ENCODE results near the gene STYXL2. TPM values are rescaled to one million over a fixed set of nuclear protein-coding genes. Genes with fewer than 3 reads are reported as not detected.

Gene STYXL2
- total RNA-seq, 6 experiments from 2014 or later: not detected

DNA sequence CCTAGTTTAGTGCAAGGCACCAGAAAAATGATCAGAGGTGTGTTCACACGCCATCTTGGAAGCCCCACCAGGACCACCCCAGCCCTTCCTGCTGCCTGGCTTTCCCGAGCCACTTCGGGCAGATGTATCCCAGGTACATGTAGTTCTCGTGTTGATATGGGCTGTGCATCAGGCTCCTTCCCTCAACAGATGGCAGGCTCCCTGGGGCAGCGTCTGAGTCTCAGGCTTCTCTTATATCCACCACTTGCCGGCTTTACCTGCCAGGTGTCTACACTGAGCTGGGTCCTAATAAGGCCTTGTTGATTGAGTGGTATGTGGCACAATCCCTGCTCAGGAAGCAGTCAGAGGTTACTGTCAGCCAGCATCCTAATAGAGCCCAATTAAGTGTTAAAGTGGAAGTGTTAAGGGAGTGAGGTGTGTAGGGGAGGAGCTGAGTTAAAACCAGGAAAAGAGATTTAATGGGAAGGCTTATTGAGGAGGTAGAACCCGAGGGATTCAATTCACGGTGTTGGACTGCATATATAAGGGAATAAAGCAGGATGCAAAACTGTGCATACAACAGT, 12.2 kb upstream of the STYXL2 start:
- Mint-ChIP-seq H3K9me3 (no peaks in the 10 kb centered on the region), H3K4me3 (no peak overlapping the region), H3K27ac (no peak overlapping the region), H3K4me1 (ENCODE audit: low read depth) (no peaks in the 10 kb centered on the region), H3K36me3 (ENCODE audit: low read depth) (no peaks in the 10 kb centered on the region), H3K27me3 (ENCODE audit: insufficient read depth) (peaks cover 19% of the 10 kb centered on the region)
- no peak for DNase-seq
- TF ChIP-seq, protein P1, sequence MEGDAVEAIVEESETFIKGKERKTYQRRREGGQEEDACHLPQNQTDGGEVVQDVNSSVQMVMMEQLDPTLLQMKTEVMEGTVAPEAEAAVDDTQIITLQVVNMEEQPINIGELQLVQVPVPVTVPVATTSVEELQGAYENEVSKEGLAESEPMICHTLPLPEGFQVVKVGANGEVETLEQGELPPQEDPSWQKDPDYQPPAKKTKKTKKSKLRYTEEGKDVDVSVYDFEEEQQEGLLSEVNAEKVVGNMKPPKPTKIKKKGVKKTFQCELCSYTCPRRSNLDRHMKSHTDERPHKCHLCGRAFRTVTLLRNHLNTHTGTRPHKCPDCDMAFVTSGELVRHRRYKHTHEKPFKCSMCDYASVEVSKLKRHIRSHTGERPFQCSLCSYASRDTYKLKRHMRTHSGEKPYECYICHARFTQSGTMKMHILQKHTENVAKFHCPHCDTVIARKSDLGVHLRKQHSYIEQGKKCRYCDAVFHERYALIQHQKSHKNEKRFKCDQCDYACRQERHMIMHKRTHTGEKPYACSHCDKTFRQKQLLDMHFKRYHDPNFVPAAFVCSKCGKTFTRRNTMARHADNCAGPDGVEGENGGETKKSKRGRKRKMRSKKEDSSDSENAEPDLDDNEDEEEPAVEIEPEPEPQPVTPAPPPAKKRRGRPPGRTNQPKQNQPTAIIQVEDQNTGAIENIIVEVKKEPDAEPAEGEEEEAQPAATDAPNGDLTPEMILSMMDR (IDR thresholded peaks at IDR 0.05): no peak

DNA sequence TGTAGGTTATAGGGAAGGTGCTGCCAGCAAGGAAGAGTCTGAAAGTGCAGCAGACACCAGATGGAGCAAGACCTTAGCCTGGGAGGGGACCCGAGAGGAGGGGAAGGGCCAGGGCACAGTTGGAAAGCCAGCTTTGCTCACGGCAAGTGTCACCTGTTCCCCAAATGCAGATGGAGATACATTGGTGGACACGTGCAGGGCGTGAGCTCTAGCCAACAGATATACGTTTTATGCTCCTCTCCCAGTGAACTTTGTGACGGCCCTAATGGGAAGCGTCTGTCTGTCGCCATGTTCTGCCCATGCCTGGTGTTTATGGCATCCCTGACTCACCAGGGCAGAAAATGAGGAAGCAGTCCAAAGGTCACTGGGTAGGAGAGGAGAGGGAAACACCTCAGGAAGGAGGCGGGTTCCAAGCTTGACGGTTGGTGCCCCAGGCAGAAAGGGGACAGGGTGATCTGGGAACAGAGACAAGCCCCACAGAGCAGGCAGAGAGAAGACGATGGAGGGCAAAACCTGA, 11.3 kb upstream of the STYXL2 start:
- TF ChIP-seq, protein P1 (IDR thresholded peaks at IDR 0.05): no peak
- Mint-ChIP-seq H3K27me3 (ENCODE audit: insufficient read depth) (peaks cover 17% of the 10 kb centered on the region), H3K27ac (no peak overlapping the region), H3K4me1 (ENCODE audit: low read depth) (no peaks in the 10 kb centered on the region), H3K36me3 (ENCODE audit: low read depth) (no peaks in the 10 kb centered on the region), H3K9me3 (no peaks in the 10 kb centered on the region), H3K4me3 (no peak overlapping the region)
- no peak for DNase-seq

DNA sequence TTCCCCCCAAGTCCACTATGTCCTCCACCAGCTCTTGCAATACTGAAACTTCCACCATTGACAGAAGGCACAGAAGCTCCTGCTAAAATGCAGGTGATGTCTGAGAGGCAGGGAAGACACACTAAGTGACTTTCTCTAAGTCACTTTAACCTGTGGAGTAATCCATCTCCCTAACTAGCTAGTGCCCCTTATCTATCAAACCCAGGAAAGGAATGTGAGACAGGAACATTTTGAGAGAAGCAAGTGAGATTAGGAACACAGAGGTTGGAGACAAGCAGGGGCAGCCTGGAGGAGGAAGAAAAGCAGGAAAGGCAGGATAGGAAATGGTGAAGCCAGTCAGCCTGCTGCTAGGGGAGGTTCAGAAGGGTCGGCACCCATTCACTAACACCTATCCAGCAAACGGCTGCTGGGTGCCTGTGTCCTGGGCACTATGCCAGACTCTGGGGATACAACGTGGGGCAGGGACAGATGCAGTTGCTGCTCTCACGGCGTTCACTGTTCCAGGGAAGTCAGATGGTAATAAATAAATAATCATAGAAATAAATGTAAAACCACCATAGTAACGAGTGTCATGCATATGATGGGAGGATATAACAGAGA, 10.7 kb upstream of the STYXL2 start:
- Mint-ChIP-seq H3K9me3 (no peaks in the 10 kb centered on the region), H3K27me3 (ENCODE audit: insufficient read depth) (peaks cover 17% of the 10 kb centered on the region), H3K4me1 (ENCODE audit: low read depth) (no peaks in the 10 kb centered on the region), H3K4me3 (no peak overlapping the region), H3K36me3 (ENCODE audit: low read depth) (no peaks in the 10 kb centered on the region), H3K27ac (no peak overlapping the region)
- TF ChIP-seq, protein P1 (IDR thresholded peaks at IDR 0.05): no peak
- DNase-seq: no peak

DNA sequence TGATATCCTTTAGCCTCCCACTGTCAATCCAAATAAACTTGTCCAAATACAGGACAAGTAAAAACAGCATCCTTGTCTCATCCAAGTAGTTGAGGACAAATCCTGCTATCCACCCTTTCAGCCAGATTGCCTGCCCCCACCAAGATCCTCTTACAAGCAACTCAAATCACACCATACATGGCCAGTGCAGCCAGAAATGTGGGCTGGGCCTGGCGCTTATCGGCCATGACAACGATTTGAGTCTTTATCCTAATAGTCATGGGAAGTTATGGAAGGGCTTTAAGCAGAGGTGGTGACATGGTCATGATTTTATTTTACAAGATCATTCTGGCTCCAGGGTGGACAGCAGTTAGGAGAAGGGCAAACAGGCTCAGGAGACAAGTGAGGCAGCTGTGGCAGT, 10.0 kb upstream of the STYXL2 start:
- Mint-ChIP-seq H3K9me3 (no peaks in the 10 kb centered on the region), H3K4me3 (no peak overlapping the region), H3K4me1 (ENCODE audit: low read depth) (no peaks in the 10 kb centered on the region), H3K27me3 (ENCODE audit: insufficient read depth) (peaks cover 17% of the 10 kb centered on the region), H3K36me3 (ENCODE audit: low read depth) (no peaks in the 10 kb centered on the region), H3K27ac (no peak overlapping the region)
- TF ChIP-seq, protein P1 (IDR thresholded peaks at IDR 0.05): no peak
- DNase-seq: no peak

DNA sequence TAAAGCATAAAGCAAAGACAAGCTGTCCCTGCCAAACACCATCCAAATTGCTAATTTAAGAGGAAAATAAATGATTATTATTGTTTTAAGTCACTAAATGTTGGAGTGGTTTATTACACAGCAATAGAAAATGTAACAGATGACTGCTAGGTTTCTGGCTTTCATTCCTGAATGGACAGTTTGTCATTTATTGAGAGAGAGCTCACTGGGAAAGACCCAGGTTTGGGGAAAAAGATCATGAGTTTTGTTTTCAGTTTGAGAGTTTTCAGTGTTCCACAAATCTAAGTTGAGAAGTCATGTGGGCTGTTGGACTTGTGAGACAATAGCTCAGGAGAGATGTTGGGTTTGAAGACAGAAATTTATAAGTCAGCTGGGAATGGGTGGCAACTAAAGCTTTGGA, 9.1 kb upstream of the STYXL2 start:
- Mint-ChIP-seq H3K4me3 (no peak overlapping the region), H3K4me1 (ENCODE audit: low read depth) (no peaks in the 10 kb centered on the region), H3K27me3 (ENCODE audit: insufficient read depth) (peaks cover 17% of the 10 kb centered on the region), H3K36me3 (ENCODE audit: low read depth) (no peaks in the 10 kb centered on the region), H3K9me3 (no peaks in the 10 kb centered on the region), H3K27ac (no peak overlapping the region)
- DNase-seq: no peak
- TF ChIP-seq, protein P1 (IDR thresholded peaks at IDR 0.05): no peak

Data from HFFc6 (cell line).